HK-2 (cell line): ENCODE measurements around the gene BCS1L.

Source experiments
- DNase-seq: peaks from one replicate; pipeline ENCODE4 v3.0.0-alpha.2; 2018; ENCODE audit not compliant: unreplicated experiment

BCS1L gene

DNA sequence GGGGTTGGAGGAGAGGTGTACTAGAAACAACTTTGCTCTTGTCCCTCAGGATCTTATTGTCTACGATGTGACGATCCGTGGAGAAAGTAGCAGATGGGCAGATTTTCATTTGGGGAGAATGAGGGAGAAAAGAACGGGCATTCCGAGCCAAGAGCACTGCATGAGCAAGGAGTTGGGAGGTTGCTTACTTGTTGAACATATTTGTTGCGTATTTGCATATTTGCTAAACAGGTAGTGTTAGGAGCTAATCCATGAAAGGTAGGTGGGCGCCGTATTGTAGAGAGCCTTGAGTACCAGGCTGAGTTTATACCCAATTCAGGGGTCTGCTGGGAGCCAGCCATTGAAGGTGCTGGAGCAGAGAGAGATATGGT is 490 bp downstream of the BCS1L start:
- DNase-seq = no peak

DNA sequence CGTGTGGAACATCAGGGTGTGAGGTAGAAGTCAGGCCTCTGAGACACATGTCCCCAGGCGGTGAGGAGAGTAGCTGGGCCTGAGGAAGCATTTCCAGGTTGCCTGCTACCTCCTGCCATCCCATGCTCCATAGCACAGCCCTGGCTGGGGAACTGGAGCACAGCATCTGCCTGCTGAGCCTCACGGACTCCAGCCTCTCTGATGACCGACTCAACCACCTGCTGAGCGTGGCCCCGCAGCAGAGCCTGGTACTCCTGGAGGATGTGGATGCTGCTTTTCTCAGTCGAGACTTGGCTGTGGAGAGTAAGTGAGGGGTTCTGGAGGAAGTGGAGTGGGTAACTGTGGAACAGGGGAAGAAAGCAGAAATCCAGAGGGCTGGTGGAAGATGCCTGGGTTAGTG is 2.9 kb downstream of the BCS1L start:
- no peak for DNase-seq

DNA sequence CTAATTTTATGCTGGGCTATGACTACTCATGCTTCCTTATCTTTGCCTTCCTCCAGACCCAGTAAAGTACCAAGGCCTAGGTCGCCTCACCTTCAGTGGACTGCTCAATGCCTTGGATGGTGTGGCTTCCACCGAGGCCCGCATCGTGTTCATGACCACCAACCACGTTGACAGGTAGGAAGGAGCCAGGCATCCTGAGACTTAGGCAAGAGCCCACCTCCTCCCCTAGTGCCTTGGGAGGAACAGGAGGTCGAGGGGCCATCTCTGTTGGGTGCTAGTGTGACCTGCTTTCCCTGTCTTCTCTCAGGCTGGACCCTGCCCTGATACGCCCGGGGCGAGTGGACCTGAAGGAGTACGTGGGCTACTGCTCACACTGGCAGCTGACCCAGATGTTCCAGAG is 3.3 kb downstream of the BCS1L start:
- DNase-seq = no peak

DNA sequence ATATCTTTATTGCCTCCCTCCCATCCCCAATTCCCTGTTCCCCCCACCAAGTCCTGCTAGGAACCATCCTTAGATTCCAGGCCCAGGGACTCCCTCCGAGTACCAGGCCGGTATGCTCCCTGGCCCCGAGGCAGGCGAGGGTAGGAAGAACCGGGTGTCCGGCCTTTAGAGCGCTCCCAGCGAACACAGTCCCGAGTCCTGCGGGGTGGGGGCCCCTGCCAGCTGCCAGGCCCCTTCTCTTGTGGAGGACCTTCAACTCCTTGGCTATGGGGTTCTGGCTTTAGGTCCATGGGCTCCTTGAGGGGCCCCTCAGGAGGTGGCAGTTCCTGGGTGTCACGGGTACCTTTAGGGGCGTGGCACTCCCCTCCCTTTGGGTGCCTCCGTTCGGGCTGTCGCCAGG is 4.4 kb downstream of the BCS1L start:
- DNase-seq = no peak

DNA sequence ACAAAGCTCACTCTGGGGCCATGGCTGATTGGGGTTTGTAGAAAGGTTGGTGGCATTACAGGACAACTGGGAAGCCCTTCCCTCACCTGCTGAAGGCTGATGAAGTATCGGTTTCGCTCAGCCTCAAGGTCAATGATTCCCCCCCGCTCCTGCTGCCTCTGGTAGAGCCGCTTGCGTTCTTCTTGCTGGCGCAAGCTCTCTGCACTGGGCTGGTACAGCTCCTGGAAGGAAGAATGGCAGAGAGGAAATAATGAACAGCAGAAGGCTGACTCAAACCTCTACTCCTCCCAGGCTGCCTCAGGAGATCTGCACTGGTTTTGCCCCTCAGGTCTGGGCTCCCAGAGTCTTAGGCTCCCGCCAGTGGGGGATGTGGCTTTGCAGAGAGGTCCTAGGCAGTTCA is 5.2 kb downstream of the BCS1L start:
- DNase-seq = no peak

DNA sequence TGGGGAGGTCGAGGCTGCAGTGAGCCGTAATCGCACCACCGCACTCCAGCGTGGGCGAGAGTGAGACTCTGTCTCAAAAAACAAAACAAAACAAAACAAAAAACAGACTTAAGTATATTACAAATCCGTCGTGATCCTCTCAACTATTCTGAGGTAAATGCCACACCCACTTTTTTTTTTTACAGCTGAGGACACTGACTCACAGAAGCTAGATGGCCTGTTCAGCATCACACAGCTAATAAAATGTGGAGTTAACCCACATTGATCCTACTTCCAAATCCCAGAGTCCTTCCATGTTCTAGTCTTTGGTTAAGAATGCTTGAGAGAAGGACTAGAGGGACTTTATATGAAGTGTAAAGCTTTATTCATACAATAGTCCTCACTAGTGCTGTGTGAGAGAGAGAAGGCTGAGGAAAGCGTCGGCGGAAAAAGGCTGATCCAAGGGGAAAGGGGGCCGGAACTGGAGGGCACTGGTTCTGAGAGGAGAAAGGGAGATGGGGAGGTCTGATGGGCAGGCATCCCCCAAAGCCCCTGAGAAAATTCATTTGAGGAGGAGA is 11.7 kb downstream of the BCS1L start:
- DNase-seq = no peak

DNA sequence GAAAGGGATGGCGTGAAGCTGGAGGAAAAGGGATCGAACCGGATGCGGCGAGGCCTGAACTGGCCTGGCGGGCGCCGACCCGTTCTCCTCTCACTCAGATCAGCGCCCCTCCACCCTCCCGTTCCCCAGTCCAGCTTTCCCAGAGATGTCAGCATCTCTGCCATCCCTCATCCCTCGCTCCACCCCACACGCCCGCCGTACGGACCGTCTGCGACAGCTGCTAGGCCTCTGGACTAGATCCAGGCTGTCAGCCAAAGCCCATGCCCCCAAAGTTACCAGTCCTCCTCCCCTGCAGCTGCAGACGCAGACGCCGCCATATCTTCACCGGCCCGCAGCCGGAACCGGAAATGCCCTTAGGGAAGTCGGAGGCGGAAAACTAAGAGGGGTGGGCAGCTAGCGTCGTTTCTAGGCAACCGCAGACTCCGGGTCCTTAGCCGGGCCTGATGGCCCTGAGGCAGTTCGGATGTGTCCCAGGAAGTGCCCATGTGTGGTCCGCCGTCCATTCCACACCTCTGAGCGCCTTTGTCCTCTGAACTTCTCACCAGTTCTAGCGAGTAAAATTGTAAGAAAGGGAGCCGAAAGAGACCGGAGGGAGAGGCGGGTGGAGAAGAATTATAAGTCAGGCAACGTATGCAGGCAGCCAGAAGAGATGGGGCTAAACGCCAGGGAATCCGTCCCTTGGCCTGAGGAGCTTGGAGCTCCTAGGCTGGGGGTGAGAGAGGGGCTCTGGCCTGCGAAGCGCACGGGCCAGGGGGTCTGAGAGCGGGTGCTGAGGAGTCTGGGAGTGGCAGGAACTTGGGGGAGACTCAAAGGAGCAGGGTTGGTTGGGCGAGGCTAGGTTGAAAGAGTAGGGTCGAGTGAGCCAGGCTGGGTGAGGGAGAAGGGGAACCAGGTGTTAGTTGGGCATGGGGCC is 12.4 kb downstream of the BCS1L start, which contains the start of the genes RNF25 and STK36:
Gene RNF25, minus strand, starts transcription at position 349 of the 913 bp plus-strand sequence. Its CDS starts 32 bp downstream, at position 317.
Gene STK36, plus strand, starts transcription at position 433 of the 913 bp plus-strand sequence. CDS start 744 bp downstream, outside the sequence.
- DNase-seq = peak; percentile 81

DNA sequence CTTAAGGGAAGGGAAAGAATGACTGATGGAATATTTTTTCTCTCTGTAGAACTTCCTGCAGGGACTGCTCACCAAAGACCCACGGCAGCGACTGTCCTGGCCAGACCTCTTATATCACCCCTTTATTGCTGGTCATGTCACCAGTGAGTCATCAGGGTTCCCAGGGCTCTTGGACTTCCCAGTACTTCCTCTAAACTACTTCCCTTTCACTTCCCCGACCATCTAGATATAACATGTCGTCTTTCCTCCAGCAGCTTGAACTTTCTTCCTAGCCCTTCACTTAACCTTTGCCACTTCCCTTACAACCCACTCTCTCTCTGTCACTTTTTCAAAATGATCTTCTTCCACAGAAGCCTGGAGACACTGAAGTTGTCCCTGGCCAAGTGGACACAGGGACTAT is 19.6 kb downstream of the BCS1L start:
- DNase-seq = no peak

DNA sequence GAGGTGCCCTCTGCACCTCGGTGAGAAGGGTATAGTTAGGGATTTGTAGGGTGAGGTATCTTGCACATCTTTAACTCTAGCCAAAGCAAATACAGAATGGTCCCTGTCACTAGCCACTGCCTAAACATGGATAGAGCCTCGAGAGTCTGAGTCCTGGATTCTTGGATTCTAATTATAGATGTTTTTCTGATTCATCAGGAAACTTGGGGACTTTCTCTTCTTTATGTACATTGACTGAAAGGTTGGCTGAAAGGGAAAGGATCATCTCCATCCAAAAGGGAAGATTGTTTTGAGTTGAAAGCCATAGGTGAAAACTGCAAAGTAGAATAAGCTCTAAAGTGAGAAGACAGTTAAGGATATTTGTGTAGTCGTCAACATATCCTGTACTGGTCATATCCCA is 20.6 kb downstream of the BCS1L start:
- no peak for DNase-seq

DNA sequence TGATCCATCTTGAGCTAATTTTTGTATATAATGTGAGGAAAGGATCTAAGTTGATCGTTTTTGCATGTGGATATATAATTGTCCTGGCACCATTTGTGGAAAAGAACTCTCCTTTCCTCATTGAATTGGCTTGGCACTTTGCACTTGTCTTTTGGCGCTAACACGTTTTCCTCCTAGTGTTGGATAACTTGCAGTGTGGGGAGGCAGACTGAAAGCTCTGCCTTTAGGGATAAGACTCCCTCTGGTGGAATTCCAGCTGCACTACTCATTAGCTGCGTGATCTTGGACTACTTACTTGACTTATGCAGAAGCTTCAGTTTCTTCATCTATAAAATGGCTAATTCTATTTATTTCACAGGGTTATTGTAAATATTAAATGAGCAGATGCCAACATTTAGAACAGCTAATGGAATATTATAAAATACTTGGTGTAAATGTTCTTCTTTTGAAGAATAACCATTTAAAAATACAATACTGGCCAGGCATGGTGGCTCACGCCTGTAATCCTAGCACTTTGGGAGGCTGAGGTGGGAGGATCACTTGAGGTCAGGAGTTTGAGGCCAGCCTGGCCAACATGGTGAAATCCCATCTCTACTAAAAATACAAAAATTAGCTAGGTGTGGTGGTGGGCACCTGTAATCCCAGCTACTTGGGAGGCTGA is 28.0 kb downstream of the BCS1L start:
- peak; percentile 29 for DNase-seq

DNA sequence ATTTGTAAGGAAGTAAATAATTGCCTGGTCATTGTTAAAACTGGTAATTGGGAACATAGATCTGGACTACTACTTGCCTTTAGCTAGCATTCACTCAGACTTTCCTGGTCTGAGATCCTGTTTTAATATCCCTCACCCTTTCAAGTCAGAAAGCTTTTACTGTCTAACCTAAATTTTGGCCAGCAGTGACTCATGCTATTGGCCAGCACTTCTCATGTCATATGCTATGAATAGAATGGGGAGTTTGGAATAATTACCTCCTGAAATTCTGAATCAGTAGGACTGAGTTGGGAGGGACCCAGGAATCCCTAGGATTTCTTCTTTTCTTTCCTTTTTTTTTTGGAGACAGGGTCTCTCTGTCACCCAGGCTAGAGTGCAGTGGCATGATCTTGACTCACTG is 31.8 kb downstream of the BCS1L start:
- DNase-seq = no peak

DNA sequence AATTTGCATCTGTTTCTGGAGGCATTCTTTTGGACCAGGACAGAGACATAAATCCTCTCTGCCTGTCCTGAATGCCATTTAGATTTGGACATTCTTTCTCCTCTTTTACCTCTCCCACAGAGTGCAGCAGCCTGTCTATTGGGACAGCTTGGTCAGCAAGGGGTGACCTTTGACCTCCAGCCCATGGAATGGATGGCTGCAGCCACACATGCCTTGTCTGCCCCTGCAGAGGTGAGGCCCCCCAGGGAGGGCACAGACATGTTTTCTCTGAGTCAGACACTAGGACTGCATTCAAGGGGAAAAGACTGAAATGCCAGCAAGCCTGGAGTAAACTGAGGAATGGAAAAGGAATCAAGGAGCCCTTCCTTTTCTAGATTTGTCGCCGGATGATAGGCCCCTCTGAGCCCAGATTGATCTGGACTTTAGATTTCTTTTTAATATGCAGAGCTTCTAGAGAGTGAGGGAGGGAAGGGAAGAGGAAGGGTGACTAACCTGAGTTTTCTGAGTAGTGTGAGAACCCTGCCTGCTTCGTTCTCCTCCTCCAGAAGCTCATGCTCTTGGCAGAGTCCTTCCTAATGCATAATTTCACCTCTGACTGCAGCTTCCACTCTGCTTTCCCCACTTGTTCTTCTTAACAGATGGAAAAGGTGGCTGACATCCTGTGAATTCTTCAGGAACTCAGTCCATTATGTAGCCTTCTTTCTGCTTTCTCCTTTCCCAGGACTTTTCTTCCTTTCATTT is 35.1 kb downstream of the BCS1L start:
- DNase-seq = peak; percentile 27

DNA sequence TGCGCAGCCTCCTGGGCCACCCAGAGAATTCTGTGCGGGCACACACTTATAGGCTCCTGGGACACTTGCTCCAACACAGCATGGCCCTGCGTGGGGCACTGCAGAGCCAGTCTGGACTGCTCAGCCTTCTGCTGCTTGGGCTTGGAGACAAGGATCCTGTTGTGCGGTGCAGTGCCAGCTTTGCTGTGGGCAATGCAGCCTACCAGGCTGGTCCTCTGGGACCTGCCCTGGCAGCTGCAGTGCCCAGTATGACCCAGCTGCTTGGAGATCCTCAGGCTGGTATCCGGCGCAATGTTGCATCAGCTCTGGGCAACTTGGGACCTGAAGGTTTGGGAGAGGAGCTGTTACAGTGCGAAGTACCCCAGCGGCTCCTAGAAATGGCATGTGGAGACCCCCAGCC is 39.4 kb downstream of the BCS1L start:
- DNase-seq = no peak

DNA sequence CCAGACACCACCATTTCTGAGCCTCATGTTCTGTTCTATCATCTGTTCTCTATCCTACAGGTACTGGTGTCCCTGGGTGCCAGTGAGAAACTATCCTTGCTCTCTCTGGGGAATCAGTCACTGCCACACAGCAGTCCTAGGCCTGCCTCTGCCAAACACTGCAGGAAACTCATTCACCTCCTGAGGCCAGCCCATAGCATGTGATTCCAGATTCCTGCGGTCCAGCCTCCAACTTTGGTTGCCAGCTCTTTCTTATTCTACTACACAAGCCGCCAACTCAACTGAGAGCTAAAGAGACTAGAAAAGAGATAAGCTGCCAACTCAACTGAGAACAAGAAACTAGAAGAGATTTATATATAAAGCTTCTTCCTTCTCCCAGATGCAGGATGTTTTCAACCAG is 42.3 kb downstream of the BCS1L start:
- DNase-seq = no peak

DNA sequence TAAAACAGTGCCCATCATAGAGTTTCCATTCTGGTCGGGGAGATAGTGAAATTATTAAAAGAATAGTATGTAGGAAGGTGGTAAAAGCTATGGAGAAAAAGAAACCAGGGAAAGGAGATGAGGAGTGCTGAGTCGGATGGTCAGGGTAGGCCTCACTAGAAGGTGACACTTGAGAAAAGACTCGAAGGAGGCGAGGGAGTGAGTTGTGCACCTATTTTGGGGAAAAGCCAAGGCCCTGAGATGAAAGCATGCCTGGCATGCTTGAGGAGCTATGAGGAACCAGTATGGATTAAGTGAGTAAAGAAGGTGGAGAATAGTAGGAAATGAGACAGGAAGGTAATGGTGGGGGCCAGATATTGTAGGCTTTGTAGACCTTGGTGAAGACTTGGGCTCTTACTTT is 43.9 kb downstream of the BCS1L start:
- no peak for DNase-seq

DNA sequence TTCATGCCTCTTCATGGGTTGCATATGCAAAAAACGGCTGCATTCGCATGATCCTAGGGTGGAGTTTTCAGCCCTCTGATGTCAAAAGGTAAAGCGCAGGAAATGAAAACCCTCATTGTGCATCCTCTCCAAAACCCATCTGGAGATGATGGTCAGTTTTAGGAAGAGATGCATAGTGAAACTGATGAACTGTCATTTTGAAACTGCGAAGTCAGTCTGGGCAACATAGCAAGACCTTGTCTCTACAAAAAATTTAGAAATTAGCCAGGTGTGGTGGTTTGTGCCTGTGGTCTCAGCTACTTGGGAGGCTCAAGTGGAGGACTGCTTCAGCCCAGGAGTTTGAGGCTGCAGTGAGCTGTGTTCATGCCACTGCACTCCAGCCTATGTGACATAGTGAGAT is 48.6 kb downstream of the BCS1L start:
- DNase-seq = no peak

DNA sequence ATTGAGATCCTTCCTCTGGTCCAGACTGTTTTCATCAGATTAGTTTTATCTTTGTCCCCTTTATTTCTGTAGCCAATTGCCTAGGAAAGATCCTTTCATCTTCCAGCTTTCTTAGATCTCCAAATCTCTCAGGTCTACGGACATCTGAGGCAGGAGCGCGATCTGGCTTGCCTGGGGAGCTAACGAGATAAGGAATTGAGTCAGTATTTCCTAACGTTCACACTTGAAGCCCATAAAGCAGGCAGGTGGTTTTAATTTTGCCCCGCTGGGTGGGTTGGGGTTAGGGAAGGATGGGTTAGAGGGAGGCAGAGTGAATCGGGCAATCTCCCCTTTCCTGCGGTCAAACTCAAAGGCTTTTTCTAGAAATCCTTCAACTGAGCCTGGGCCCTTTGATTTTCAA is 50.4 kb downstream of the BCS1L start:
- no peak for DNase-seq

DNA sequence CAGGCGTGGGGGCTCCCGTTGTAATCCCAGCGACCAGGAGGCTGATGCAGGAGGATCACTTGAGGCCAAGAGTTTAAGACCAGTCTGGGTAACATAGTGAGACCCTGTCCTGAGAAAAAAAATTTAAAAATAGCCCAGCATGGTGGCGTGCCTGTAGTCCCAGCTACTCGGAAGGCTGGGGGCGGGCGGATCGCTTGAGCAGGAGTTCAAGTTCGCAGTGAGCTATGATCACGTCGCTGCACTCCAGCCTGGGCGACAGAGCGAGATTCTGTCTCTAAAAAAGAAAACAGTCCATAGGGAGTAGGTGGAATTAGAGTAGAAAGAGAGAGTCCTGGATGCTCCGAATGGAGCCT is 50.8 kb downstream of the BCS1L start:
- DNase-seq = no peak

DNA sequence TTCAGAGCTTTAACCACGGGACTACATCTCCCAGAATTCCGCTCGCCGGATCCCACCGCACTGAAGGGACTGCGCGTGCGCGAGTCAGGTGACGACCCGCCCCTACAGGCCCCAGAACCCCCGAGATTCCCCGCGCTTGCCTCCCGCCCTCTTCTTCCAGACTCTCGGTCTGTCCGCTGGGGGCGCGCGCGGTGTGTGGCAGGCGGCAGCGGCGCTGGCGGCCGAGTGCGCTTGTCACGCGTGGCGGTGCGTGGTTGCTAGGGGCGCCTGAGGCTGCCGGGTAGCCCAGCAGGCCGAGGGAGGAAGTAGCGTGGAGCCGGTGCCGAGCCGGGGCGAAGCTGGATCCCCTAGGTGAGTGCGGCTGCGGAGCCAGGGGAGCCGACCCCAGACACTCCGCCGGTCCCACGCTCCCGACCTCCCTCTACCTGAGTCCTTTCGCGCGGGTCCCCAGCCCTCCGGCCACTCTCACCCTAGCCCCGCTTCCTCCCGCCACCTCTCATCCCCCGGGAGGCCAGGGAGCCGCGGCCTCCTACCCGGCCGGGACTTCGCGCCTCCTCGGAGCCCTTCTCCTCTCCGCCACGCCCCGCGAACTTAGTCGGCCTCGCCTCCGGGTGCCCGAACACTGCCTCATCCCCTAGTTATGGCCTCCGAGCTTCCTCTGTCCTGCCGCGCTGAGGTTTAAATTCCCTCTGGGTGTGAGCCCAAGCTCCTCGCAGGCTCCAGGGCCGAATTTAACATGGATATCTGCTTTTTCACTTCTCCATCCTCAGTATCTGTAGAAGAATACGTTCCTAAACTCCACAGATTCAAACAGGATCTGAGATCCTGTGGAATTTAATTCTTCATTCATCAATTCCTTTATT is 51.4 kb downstream of the BCS1L start, which contains the start of gene TTLL4:
Gene TTLL4, plus strand, starts transcription at position 149 of the 863 bp plus-strand sequence. CDS start 26,842 bp downstream, outside the sequence.
- DNase-seq = peak; percentile 98

DNA sequence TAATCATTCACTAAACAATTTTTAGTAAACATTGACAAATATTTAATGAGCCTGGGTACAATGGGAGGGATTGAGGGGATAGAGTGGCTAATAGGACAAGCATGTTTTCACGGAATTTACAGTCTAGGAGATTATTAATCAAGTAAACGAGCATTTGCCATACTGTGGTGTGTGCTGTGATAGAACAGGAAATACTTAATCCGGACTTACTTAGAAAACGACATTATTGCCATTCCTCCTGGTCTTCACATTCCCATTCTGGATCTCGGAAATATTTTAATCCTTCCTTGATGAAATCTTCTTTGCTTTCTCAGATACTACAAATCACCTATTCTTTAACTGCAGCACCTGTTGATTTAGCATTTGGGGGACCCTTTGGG is 52.1 kb downstream of the BCS1L start:
- DNase-seq = no peak
